ENCODE data around the gene FBF1. TPM values are rescaled to one million over a fixed set of nuclear protein-coding genes. Genes with fewer than 3 reads are reported as not detected.
"Not testable (repeated sequence)": the region's sequence is repeated elsewhere in the genome, so short reads cannot be mapped to it uniquely, and the experiment has no call there.

Gene FBF1
- total RNA-seq, 2 experiments from 2014 or later: 17.2 to 18.1 TPM

GRCh38 chr17:75877752-75878173 lies 63.1 kb downstream of the FBF1 start:
- peak overlapping the region; percentile 89 for H3K4me3 Mint-ChIP-seq
- no peaks in the 10 kb centered on the region for H3K9me3 Mint-ChIP-seq
- H3K36me3 Mint-ChIP-seq: peaks cover 3% of the 10 kb centered on the region
- peak overlapping the region; percentile 92 for H3K27ac Mint-ChIP-seq
- CTCF ChIA-PET: interaction anchor here (0.6 to 11.0 kb wide), 16 partner anchors 9 to 340 kb away, joined by 3 to 111 read pairs (median 4); partner anchors contain the start of genes FBF1, TRIM65 and WBP2
- H3K27me3 Mint-ChIP-seq: no peaks in the 10 kb centered on the region
- DNase-seq: peak; percentile 81
- intact Hi-C loops (cut with micrococcal nuclease): loop anchor here (2.0 kb wide), 2 partner anchors 19 kb away; partner anchors contain the start of gene TRIM65
- peaks cover 33% of the 10 kb centered on the region for H3K4me1 Mint-ChIP-seq (ENCODE audit: low read depth)
- POLR2A ChIA-PET: interaction anchor here (0.6 to 2.8 kb wide), 5 partner anchors 13 to 567 kb away, joined by 4 to 17 read pairs (median 6); partner anchors contain the start of genes TRIM65 and WBP2

GRCh38 chr17:75876938-75877751 lies 63.7 kb downstream of the FBF1 start:
- Mint-ChIP-seq H3K27me3 (no peaks in the 10 kb centered on the region), H3K4me3 (peak overlapping the region; percentile 89), H3K27ac (peak overlapping the region; percentile 92), H3K9me3 (no peaks in the 10 kb centered on the region), H3K36me3 (peaks cover 3% of the 10 kb centered on the region), H3K4me1 (ENCODE audit: low read depth) (peaks cover 38% of the 10 kb centered on the region)
- ChIA-PET POLR2A (interaction anchor here (0.6 to 2.8 kb wide), 5 partner anchors 12 to 568 kb away, joined by 4 to 17 read pairs (median 6); partner anchors contain the start of genes TRIM65 and WBP2), CTCF (interaction anchor here (0.6 to 11.0 kb wide), 16 partner anchors 9 to 340 kb away, joined by 3 to 111 read pairs (median 5); partner anchors contain the start of genes FBF1, TRIM65 and WBP2)
- intact Hi-C loops (cut with micrococcal nuclease): loop anchor here (1.0 to 2.0 kb wide), 3 partner anchors 13 to 20 kb away; partner anchors contain the start of gene TRIM65
- peak; percentile 52 for DNase-seq

GRCh38 chr17:75876190-75876937 lies 64.5 kb downstream of the FBF1 start:
- H3K27me3 Mint-ChIP-seq: no peaks in the 10 kb centered on the region

GRCh38 chr17:75875940-75876189 lies 65.0 kb downstream of the FBF1 start:
- Mint-ChIP-seq H3K27ac (peak overlapping the region; percentile 92), H3K4me1 (ENCODE audit: low read depth) (peaks cover 35% of the 10 kb centered on the region), H3K9me3 (no peaks in the 10 kb centered on the region), H3K27me3 (no peaks in the 10 kb centered on the region), H3K4me3 (peak overlapping the region; percentile 89), H3K36me3 (peaks cover 3% of the 10 kb centered on the region)
- DNase-seq: no peak
- intact Hi-C loops (cut with micrococcal nuclease): loop anchor here (1.0 to 2.0 kb wide), 3 partner anchors 12 to 21 kb away; partner anchors contain the start of gene TRIM65
- CTCF ChIA-PET: interaction anchor here (0.6 to 11.0 kb wide), 19 partner anchors 8 to 130 kb away, joined by 3 to 111 read pairs (median 5); partner anchors contain the start of genes GALK1, MRPL38, TRIM65 and UNC13D
- POLR2A ChIA-PET: interaction anchor here (0.6 to 2.8 kb wide), 9 partner anchors 12 to 202 kb away, joined by 3 to 17 read pairs (median 4); partner anchors contain the start of genes TRIM65 and WBP2

More at GRCh38 chr17:75876190-75876937, 64.5 kb downstream of the FBF1 start:
- Mint-ChIP-seq H3K4me3 (peak overlapping the region; percentile 89), H3K36me3 (peaks cover 3% of the 10 kb centered on the region), H3K4me1 (ENCODE audit: low read depth) (peaks cover 35% of the 10 kb centered on the region), H3K27ac (peak overlapping the region; percentile 92), H3K9me3 (no peaks in the 10 kb centered on the region)
- ChIA-PET POLR2A (interaction anchor here (0.8 to 2.8 kb wide), 9 partner anchors 12 to 201 kb away, joined by 3 to 17 read pairs (median 5); partner anchors contain the start of genes TRIM65 and WBP2), CTCF (interaction anchor here (0.6 to 11.0 kb wide), 21 partner anchors 9 to 129 kb away, joined by 3 to 111 read pairs (median 5); partner anchors contain the start of genes GALK1, MRPL38, TRIM65 and UNC13D)
- intact Hi-C loops (cut with micrococcal nuclease): loop anchor here (1.0 to 2.0 kb wide), 3 partner anchors 12 to 20 kb away; partner anchors contain the start of gene TRIM65
- DNase-seq: peak; percentile 86

- Mint-ChIP-seq H3K27me3 (no peaks in the 10 kb centered on the region), H3K36me3 (peaks cover 3% of the 10 kb centered on the region), H3K27ac (peak overlapping the region; percentile 92), H3K4me1 (ENCODE audit: low read depth) (peaks cover 35% of the 10 kb centered on the region), H3K9me3 (no peaks in the 10 kb centered on the region), H3K4me3 (peak overlapping the region; percentile 89)
- DNase-seq: no peak
- intact Hi-C loops (cut with micrococcal nuclease): no loop called here
- ChIA-PET CTCF (interaction anchor here (0.6 to 11.0 kb wide), 19 partner anchors 8 to 130 kb away, joined by 3 to 111 read pairs (median 5); partner anchors contain the start of genes GALK1, MRPL38, TRIM65 and UNC13D), POLR2A (interaction anchor here (0.6 to 2.8 kb wide), 9 partner anchors 11 to 202 kb away, joined by 3 to 17 read pairs (median 4); partner anchors contain the start of genes TRIM65 and WBP2)
Observed at GRCh38 chr17:75875182-75875939, 65.5 kb downstream of the FBF1 start.

GRCh38 chr17:75874323-75875181 lies 66.3 kb downstream of the FBF1 start:
- no peaks in the 10 kb centered on the region for H3K27me3 Mint-ChIP-seq
- H3K27ac Mint-ChIP-seq: no peak overlapping the region
- no peak for DNase-seq
- POLR2A ChIA-PET: interaction anchor here (1.7 kb wide), 1 partner anchor 13 kb away, joined by 3 read pairs; no protein-coding TSS in a partner anchor
- peaks cover 3% of the 10 kb centered on the region for H3K36me3 Mint-ChIP-seq
- intact Hi-C loops (cut with micrococcal nuclease): no loop called here
- H3K9me3 Mint-ChIP-seq: no peaks in the 10 kb centered on the region
- CTCF ChIA-PET: interaction anchor here (1.7 to 11.0 kb wide), 4 partner anchors 14 to 31 kb away, joined by 6 to 111 read pairs (median 16); partner anchors contain the start of gene WBP2
- H3K4me3 Mint-ChIP-seq: no peak overlapping the region
- peaks cover 35% of the 10 kb centered on the region for H3K4me1 Mint-ChIP-seq (ENCODE audit: low read depth)

GRCh38 chr17:75873587-75874322 lies 67.1 kb downstream of the FBF1 start:
- intact Hi-C loops (cut with micrococcal nuclease): no loop called here
- CTCF ChIA-PET: interaction anchor here (1.3 to 11.0 kb wide), 2 partner anchors 13 to 17 kb away, joined by 3 to 111 read pairs; no protein-coding TSS in a partner anchor
- Mint-ChIP-seq H3K36me3 (peaks cover 3% of the 10 kb centered on the region), H3K9me3 (no peaks in the 10 kb centered on the region), H3K27ac (peak overlapping the region; percentile 8), H3K4me1 (ENCODE audit: low read depth) (peaks cover 34% of the 10 kb centered on the region), H3K27me3 (no peaks in the 10 kb centered on the region), H3K4me3 (no peak overlapping the region)
- DNase-seq: no peak
- POLR2A ChIA-PET: interaction anchor here (0.9 kb wide), 1 partner anchor 22 kb away, joined by 3 read pairs; no protein-coding TSS in a partner anchor

GRCh38 chr17:75872434-75873351 lies 68.1 kb downstream of the FBF1 start:
- intact Hi-C loops (cut with micrococcal nuclease): no loop called here
- H3K27ac Mint-ChIP-seq: peak overlapping the region; percentile 62

GRCh38 chr17:75870228-75870627 lies 70.6 kb downstream of the FBF1 start:
- CTCF ChIA-PET: interaction anchor here (0.6 to 11.0 kb wide), 2 partner anchors 10 to 1649 kb away, joined by 4 to 111 read pairs; no protein-coding TSS in a partner anchor
- intact Hi-C loops (cut with micrococcal nuclease); H3K36me3 Mint-ChIP-seq; H3K9me3 Mint-ChIP-seq; H3K27ac Mint-ChIP-seq; H3K4me3 Mint-ChIP-seq; H3K27me3 Mint-ChIP-seq; DNase-seq; POLR2A ChIA-PET: not testable (repeated sequence)
- peaks cover 13% of the 10 kb centered on the region for H3K4me1 Mint-ChIP-seq (ENCODE audit: low read depth)

More at GRCh38 chr17:75872434-75873351, 68.1 kb downstream of the FBF1 start:
- POLR2A ChIA-PET: interaction anchor here (0.6 to 1.0 kb wide), 3 partner anchors 9 to 23 kb away, joined by 3 to 4 read pairs (median 3); partner anchors contain the start of gene WBP2
- Mint-ChIP-seq H3K9me3 (no peaks in the 10 kb centered on the region), H3K36me3 (peaks cover 3% of the 10 kb centered on the region), H3K4me1 (ENCODE audit: low read depth) (peaks cover 31% of the 10 kb centered on the region), H3K4me3 (no peak overlapping the region), H3K27me3 (no peaks in the 10 kb centered on the region)
- CTCF ChIA-PET: interaction anchor here (1.3 to 11.0 kb wide), 2 partner anchors 12 to 16 kb away, joined by 3 to 111 read pairs; no protein-coding TSS in a partner anchor
- peak; percentile 68 for DNase-seq
